Measurements from ENCODE around the gene MSN. TPM values are rescaled to one million over a fixed set of nuclear protein-coding genes. Genes with fewer than 3 reads are reported as not detected.
"Not testable (repeated sequence)": the region's sequence is repeated elsewhere in the genome, so short reads cannot be mapped to it uniquely, and the experiment has no call there.

Gene MSN
- 389 and 461 TPM in 2 replicates for total RNA-seq (2014; rRNA removed; shearing (Covaris generic))

DNA sequence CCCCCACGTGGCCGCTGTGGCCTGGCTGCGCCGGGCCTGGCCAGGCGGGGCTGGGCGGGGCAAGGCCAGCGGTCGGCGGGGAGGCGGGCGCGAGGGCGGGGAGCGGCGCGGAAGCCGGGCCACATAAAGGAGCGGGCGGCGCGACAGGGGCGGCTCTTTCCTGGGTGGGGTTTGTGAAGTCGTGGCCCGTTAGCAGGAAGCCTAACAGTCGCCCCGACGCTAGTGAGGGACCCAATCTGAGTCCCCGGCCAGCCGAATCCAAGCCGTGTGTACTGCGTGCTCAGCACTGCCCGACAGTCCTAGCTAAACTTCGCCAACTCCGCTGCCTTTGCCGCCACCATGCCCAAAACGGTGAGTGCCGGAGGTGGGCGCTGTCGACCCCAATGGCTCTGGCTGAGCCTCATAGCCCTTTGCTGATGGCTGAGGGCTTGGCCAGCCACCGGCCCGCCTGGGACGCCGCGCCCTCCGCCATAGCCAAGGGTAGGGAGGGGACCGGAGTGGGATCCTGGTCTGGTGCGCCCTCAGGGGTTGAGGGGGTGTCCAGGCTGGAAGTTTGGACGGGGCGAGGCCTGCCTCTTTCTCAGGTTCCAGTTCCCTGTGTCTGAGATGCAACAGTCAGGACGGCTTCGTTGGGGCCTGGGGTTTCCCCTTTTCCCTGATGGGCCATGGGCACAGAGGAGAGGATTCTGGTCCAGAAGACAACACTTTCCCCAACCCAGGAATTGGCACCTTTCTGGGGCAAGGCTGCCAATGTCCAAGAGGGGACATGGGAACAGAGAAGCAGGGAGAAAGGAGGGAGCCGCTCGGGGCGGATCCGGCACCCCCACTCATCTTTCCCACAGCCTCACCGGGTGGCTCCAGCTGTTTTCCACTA lies at the start of gene MSN:
Gene MSN (plus strand): TSS at position 152 of the 874 bp plus-strand sequence. CDS start 188 bp downstream, at position 340.
- DNase-seq (ENCODE audit: low read depth), result peak; percentile 80

DNA sequence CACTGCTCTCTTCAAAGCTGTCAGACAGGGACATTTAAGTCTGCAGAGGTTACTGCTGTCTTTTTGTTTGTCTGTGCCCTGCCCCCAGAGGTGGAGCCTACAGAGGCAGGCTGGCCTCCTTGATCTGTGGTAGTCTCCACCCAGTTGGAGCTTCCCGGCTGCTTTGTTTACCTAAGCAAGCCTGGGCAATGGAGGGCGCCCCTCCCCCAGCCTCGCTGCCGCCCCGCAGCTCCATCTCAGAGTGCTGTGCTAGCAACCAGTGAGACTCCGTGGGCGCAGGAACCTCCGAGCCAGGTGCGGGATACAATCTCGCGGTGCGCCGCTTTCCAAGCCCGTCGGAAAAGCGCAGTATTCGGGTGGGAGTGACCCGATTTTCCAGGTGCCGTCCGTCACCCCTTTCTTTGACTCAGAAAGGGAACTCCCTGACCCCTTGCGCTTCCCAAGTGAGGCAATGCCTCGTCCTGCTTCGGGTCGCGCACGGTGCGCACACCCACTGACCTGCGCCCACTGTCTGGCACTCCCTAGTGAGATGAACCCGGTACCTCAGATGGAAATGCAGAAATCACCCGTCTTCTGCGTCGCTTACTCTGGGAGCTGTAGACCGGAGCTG lies 47.3 kb upstream of the MSN start:
- not testable (repeated sequence) for DNase-seq (ENCODE audit: low read depth)

DNA sequence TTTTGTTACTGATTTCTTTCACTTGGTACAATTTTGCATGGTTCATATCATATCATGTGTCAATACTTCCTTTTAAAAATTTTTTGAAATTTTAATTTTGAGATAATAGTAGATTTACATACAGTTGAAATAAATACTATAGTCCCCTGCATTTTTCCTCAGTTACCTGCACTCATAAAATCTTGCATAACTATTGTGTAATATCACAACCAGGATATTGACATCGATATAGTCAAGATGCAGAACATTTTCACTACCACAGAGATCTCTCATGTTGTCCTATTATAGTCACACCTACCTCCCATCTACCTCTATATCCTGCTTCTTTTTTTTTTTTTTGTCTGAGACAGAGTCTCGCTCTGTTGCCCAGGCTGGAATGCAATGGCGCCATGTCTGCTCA lies 36.7 kb upstream of the MSN start:
- no peak for DNase-seq (ENCODE audit: low read depth)

DNA sequence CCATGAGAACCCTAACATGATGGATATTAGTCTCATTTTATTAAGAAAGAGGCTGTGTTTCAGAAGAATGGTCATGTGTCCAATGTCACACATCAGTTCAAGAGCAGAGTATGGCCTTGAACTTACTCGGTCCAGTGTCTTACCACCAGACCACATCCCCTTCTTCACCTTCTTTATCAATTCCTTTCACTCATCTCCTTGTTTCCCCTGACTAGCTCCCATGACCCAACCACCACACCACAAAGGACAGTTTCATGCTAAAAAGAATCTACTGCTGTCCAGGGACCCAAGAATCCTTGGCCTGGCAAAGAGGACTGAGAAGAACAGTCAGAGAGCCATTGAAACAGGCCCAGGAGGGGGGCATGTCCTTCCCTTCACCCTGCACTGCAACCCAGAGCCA lies 33.6 kb upstream of the MSN start:
- no peak for DNase-seq (ENCODE audit: low read depth)

DNA sequence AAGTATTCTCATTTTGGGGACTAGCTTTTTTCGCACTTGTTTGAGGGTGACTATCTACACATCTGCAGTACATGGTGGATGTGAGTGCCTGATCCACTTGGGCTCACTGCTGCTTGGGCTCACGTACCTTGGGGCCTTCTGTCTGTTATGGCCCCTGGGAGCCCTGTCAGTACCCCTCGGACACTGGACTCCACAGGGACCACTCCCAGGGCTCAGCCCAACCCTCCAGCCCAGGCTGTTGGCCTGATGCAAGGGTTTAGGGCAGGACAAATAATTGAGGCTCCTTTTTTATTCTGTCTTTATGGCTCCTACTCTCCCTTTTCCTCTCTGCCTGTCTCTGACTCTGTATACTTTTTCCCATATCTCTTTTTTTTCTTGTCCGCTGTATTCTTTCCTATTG lies 32.7 kb upstream of the MSN start:
- no peak for DNase-seq (ENCODE audit: low read depth)

DNA sequence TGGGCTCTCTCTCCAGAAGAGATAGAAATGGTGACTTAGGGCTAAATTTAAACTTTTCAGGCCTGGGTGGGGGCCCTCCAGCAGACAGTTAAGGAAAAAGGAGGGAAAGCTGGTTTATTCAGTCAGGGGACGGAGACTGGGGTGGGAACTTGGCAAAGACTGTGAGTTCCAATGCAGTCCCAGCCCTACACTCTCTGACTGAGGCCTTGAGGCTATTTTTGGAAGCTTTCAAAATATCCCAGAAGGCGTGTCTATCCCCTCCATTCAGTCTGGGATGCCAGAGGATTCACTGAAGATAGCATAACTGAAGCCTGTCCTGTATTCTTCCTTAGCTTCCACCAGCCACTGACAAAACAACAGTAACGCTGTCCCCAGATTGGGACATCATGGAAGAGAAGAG lies 32.1 kb upstream of the MSN start:
- DNase-seq (ENCODE audit: low read depth), result peak; percentile 70

DNA sequence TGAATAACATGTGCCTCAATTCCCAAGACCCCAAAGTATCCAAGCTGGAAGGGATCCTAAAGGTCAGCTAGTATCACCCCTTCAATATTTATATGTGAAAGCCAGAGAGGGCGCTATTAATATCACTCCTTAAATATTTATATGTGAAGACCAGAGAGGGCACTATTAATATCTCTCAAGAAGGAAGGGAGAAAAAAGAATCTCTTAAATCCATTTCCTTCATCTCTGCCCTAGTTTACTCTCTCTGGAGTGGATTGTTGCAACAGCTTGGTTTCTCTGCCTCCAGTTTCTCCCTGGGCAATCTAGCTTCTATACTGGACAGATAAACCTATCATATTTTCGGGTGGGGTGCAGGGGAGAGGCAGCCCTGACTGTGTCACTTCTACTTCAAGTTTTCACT lies 31.6 kb upstream of the MSN start:
- DNase-seq (ENCODE audit: low read depth), result no peak

DNA sequence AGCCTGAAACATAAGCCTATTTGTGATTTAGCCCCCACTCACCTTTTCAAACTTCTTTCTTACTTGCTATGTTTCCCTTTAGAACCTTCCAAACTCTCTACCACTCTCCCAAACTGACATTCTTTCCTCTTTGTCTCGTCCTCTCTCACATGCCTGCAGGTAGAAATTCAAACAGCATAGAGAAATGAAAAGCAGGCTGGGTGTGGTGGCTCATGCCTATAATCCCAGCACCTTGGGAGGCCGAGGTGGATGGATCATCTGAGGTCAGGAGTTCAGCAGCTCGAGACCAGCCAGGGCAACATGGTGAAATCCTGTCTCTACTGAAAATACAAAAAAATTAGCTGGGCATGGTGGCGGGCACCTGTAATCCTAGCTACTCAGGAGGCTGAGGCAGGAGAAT lies 31.2 kb upstream of the MSN start:
- not testable (repeated sequence) for DNase-seq (ENCODE audit: low read depth)

DNA sequence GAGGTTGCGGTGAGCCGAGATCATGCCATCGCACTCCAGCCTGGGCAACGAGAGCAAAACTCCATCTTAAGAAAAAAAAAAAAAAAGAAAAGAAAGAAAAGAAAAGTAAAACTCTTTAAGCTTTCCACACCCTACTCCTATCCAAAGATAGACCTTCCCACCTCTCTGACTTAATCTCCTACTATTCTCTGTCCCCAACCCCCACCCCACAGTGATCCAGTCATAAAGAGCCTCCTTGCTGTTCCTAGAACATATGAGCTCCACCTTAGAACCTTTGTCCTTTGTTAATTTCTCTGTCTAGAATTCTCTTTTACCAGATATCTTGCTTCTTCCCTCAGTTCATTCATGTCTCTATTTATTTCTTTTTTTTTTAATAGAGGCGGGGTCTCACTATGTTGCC lies 30.1 kb upstream of the MSN start:
- no peak for DNase-seq (ENCODE audit: low read depth)

DNA sequence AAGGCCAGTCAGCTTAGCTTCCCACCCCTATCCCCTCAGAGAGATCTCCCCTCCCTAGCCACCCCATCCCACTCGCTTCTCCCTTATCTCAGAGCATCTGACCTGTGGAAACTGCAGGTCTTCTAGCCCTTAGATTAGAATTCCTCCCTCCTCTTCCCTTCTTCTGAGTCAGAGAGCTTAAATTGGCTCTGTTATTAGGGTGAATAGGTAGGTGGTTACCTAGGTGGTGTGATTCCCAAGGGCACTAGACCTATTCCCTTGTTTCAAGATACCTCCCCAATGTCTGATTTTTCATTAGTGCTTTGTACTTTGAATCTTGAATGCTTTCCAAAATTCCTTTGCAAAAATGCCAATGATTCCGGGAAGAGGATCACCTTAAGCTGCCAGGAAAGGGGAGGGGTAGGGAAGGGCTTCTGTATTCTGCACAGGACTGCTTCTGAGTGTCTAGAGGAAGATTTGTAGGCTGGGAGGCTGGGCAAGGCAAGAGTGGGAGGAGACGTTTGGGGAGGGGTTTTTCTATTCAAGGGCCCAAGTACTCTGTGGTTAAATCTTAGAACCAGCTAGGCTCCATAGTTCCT lies 24.5 kb upstream of the MSN start:
- peak; percentile 21 for DNase-seq (ENCODE audit: low read depth)

DNA sequence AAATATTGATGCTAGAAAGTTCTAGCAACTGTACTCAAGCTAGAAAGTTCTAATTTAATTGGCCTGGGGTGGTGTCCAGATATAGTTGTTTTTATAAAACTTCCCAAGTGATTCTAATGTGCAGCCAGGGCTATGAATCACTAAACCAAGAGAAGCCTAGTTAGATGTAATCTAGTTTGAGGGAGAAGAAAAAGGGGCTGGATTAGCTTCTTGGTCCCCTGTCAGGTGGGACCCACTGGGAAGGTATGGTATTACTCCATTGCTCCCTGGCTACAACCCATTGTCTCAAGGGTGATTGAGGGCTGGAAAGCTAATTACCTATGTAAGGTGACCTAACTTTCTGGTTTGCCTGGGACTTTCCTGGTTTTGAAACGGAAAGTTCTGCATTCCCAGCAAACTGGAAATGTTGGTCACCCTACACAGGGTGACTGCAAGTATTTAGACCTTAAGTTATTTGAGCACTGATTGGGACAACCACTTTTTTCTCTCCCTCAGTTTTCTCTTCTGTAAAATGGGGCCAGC lies 23.9 kb upstream of the MSN start:
- peak; percentile 47 for DNase-seq (ENCODE audit: low read depth)

DNA sequence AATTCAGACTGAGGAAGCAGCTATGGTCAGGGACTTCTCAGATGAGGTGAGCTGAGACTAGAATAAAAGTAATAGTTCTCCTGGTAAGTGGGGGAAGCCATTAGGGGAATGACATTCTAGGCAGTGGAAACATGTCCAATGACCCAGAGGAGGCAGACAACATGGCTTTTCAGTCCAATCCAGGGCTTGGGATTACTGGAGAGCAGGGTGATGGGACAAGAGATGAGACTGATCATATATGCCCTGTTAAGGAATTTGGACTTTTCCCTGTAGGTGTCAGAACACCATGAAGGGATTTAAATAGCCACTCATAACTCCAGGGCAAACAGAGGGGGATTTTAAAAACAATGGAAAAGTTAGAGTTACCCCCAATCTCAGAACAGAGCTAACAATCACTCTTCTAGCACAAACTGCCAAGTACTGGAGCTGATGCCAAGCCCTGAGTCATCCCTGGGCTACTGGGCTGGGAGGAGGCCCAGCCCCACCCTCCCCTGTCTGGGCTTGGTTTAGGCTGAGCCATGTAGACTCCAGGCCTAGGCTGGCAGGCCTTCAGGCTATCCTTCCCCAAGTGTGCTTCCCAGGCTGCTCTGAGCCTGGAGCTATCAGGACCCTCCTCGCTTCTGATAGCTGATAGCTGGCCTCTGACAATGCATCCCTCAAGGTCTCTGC lies 22.7 kb upstream of the MSN start:
- peak; percentile 91 for DNase-seq (ENCODE audit: low read depth)

DNA sequence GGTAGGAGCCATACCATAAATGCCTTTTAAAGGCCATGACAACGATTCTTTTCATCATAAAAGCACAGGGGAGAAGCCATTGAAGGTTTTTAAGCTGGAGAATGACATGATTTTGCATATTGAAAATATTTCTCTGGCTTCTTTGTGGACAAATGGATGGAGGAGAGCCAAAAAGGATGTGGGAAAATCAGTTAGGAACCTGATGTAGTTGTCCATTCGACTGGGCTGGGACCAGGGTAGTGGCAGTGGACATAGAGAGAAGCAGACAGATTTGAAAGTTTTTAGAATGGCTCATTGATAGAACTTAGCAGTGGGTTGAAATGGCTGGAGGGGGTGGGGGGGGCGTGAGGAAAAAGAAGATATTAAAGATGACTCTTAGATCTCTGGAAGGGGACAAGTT lies 19.7 kb upstream of the MSN start:
- no peak for DNase-seq (ENCODE audit: low read depth)

DNA sequence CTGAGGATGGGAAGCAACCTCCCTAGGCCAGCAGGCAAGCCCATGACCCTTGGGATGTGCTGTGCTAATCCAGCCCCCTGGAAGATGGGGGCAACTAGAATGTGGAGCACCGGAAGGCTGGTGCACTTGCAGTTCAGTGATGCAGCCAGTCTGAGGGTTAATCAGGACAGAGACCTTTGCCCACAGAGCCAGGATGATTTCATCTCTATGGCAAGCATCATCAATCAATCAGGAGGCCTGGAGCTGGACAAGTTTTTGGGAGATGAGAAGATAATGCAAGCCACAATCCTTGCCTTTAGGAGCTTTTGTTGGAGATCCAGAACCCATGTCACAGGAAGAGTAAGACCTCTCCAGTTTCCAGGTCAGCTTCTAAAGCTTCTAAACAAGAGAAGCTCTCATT lies 15.4 kb upstream of the MSN start:
- DNase-seq (ENCODE audit: low read depth), result no peak

DNA sequence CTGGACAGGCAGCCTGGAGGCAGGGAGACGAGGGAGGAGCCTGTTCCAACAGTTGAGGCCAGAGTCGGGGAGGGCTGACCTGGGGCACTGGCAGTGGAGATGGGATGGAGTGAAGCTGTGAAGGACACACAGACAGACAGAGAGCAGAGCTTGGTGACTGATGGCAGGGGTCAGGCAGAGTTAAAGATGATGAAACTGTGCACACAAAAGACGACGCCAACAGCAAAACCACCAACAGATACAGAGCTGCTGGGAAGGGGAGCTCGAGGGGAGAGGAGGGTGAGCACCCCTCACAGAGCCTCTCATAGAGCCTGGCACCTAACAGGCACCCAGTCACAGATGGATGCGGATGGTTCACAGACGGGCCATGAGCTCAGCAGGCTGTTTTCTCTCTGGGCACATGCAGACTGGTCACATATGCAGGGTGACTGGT lies 10.4 kb upstream of the MSN start:
- not testable (repeated sequence) for DNase-seq (ENCODE audit: low read depth)

DNA sequence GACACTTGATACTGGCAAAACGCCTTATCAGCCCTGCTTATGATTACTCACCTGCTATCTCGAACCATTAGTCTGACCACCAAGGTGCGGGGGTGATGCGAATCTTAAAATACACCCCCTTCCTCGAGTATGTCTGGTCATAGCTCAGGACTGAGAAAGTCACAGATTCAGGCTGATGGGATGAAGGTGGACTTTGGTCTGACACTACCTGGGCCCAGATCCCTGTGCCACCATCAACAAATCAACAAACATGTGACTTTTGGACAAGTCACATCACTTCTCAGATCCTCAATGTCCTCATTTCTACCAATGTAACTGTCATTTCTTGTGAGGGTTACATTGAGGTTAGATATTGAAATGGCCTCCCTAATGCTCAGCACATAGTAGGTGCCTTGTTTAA lies 9.8 kb upstream of the MSN start:
- no peak for DNase-seq (ENCODE audit: low read depth)

DNA sequence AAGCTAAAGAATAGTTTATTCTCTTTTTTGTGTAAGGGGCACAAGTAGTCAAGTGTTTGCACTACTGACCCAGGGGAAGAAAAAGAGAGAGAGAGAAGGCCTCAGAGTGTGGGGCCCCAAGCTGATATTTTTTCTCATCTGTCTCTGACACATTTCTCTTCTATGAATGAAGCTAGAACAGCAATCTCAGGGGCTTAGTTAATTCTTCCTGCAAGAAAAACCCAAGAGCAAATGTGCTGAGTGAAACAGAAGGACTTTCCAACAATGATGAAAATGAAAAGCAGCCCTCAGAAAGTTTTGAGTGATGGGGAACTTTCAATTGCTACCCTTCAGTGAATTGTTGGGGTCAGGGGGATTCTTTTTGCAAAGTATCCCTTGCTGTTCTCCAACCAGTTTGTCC lies 9.2 kb upstream of the MSN start:
- no peak for DNase-seq (ENCODE audit: low read depth)

DNA sequence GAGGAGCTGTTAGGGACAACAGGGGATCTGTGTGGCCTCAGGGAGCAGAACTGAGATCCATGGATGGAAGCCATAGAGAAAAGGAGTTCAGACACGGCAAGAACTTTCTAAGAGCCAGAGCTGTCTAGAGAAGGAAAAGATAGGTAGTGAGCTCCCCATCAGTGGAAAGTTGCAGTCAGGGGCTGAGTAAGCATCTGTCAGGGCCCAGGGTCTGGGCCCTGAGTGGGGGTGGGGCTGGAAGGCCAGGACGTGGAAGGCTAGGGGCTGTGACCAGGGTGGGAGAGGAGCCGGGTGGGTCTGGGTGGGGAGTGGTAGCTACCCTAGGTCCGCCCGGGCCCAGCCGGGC lies 324 bp upstream of the MSN start:
- DNase-seq (ENCODE audit: low read depth), result no peak

DNA sequence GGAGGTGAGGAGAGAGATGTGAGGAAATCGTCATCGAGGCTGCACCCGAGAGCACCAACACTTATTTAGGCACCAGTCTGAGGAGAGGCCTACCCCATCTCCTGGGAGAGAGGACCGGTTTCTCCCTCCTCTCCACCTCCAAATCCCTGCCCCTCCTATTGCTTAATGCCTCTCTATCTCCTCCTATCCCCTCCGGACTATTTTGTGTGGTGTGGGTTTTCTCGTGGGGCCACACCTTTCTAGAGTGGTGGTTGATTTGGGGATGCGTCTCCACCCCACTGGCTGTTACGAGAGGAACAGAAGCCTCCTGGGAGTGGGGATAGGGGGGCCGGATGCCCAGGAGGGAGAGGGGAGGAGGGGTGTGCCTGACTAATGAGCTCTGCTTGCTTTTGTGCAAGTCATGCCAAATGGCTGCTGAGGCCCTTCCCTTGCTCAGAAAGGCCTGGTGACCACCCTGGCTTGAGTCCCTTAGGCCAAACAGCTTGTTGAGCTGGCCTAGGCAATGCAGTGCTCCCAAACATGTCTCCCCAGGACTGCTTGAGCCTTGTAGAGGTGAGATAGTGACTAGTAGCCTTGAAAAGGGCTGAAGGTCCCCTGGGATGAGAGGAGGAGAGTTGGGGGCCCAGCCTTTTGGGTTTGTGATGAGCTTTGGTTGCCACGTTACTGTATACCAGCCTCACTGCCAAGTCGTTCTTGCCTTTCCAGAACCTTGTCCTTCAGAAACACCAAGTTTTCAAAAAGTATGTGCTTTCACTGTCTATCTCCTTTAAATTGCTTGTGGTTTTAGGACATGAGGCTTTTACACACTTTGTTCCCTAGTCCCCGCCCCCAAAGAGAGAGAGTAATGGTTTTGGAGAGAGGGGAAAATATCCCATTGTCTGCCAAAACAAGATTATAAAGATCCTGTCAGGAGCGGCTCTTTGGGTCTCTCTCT lies 1.2 kb downstream of the MSN start:
- DNase-seq (ENCODE audit: low read depth), result peak; percentile 94

DNA sequence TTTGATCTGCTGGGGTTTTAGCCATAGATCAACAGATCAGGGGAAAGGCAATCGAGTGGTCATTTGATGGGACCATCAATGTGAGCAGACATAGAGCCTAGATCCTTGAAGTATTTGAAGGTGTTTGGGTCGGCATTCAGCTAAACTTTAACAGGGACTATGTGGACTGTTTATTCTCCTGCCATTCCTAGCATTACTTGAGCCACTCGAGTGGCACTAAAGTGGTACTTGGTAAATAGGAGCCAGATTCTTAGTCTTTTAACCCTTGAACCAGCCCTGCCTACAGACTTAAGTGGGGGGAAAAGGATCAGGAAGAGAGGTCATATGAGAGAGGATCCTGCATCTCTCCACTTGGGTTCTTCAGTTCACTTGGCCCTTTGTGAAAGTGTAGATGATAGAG lies 3.8 kb downstream of the MSN start:
- no peak for DNase-seq (ENCODE audit: low read depth)

DNA sequence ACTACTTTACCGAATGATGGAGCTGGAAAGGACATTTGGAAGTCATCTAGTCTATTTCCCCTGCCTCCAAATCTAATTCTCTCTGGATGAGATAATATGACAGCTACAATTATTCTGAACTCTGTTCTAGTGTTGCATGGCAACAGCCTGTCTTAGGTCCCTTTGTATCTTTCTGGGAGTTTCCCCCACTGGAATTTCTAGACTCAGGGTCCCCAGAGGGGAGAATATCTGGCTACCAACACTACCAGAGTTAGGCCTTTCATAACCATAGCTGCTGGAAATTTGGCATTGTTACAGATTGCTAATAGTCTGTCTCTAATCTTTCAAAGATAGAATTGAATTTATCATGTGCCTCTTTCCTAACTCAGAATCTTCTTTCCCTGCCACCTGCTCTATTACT lies 4.5 kb downstream of the MSN start:
- DNase-seq (ENCODE audit: low read depth), result no peak

Data from RPMI7951 (cell line).